Mesenchymal stem cell (in vitro differentiated cells and primary cell): ENCODE data around the gene GADD45G.

ENCODE experiments used
- DNase-seq: peaks from one replicate; pipeline ENCODE4 v3.0.0-alpha.2; 2013
- H2AFZ ChIP-seq: one replicate; pipeline ENCODE4 v1.6.1; 2013; ENCODE audit warnings: low read depth, mild to moderate bottlenecking, control low read depth, inconsistent platforms, low read length, moderate library complexity
- H2AK5ac ChIP-seq: 2 replicates; pipeline ENCODE4 v1.6.1; 2013; ENCODE audit warnings: low read length, moderate library complexity, mild to moderate bottlenecking, inconsistent platforms; ENCODE audit not compliant: severe bottlenecking
- H2BK120ac ChIP-seq: one replicate; pipeline ENCODE4 v1.6.1; 2013; ENCODE audit warnings: low read depth, mild to moderate bottlenecking, inconsistent platforms, low read length, moderate library complexity
- H2BK12ac ChIP-seq, 2 experiments: one replicate each; pipeline ENCODE4 v1.6.1; 2013; ENCODE audit warnings: inconsistent platforms in 2 of 2, low read length in 2 of 2, mild to moderate bottlenecking in 2 of 2, moderate library complexity in 2 of 2, control low read depth in 1 of 2
- H2BK15ac ChIP-seq: one replicate; pipeline ENCODE4 v1.6.1; 2013; ENCODE audit warnings: mild to moderate bottlenecking, low read depth, inconsistent platforms; ENCODE audit not compliant: poor library complexity, severe bottlenecking
- H2BK5ac ChIP-seq: 2 replicates; pipeline ENCODE4 v1.6.1; 2013; ENCODE audit warnings: low read depth, mild to moderate bottlenecking, low read length, control low read depth, inconsistent platforms; ENCODE audit not compliant: poor library complexity, severe bottlenecking
- H3K14ac ChIP-seq, 2 experiments: one replicate each; pipeline ENCODE4 v1.6.1; 2013; ENCODE audit warnings: inconsistent platforms in 2 of 2, low read length in 2 of 2, control low read depth in 1 of 2, mild to moderate bottlenecking in 1 of 2, moderate library complexity in 1 of 2
- H3K18ac ChIP-seq, 2 experiments: one replicate each; pipeline ENCODE4 v1.6.1; 2013; ENCODE audit warnings: inconsistent platforms in 2 of 2, low read length in 2 of 2, control low read depth in 1 of 2, low read depth in 1 of 2, mild to moderate bottlenecking in 1 of 2
- H3K23ac ChIP-seq, 2 experiments: one replicate each; pipeline ENCODE4 v1.6.1; 2013; ENCODE audit warnings: inconsistent platforms in 2 of 2, low read length in 2 of 2, mild to moderate bottlenecking in 2 of 2, moderate library complexity in 2 of 2, control low read depth in 1 of 2
- H3K27ac ChIP-seq: 2 replicates; pipeline ENCODE4 v1.5.1; 2013; ENCODE audit warnings: mild to moderate bottlenecking, moderate library complexity, low read length, control low read depth, inconsistent platforms; ENCODE audit not compliant: poor library complexity, severe bottlenecking
- H3K27me3 ChIP-seq, 2 experiments: 2 replicates each; pipeline versions ENCODE4 v1.6.1 to v1.7.0; 2013; ENCODE audit warnings: low read length in 2 of 2, mild to moderate bottlenecking in 2 of 2, moderate library complexity in 2 of 2, control low read depth in 1 of 2, inconsistent platforms in 1 of 2; ENCODE audit not compliant: control insufficient read depth in 1 of 2, insufficient read depth in 1 of 2
- H3K36me3 ChIP-seq, 2 experiments: 2 replicates each; pipeline versions ENCODE4 v1.6.1 to v1.7.0; 2013; ENCODE audit warnings: low read length in 2 of 2, control low read depth in 1 of 2, inconsistent platforms in 1 of 2, low read depth in 1 of 2, mild to moderate bottlenecking in 1 of 2; ENCODE audit not compliant: insufficient read depth in 2 of 2, control insufficient read depth in 1 of 2
- H3K4ac ChIP-seq, 2 experiments: one replicate each; pipeline ENCODE4 v1.6.1; 2013; ENCODE audit warnings: inconsistent platforms in 2 of 2, low read length in 2 of 2, mild to moderate bottlenecking in 2 of 2, moderate library complexity in 2 of 2, control low read depth in 1 of 2, low read depth in 1 of 2
- H3K4me1 ChIP-seq: 2 replicates; pipeline ENCODE4 v1.6.1; 2013; ENCODE audit warnings: low read depth, low read length, control low read depth; ENCODE audit not compliant: control insufficient read depth, insufficient read depth
- H3K4me2 ChIP-seq: 2 replicates; pipeline ENCODE4 v1.6.1; 2013; ENCODE audit warnings: low read length, mild to moderate bottlenecking, inconsistent platforms; ENCODE audit not compliant: poor library complexity, severe bottlenecking
- H3K4me3 ChIP-seq, 2 experiments: 2 replicates each; pipeline versions ENCODE4 v1.5.1 to v1.7.0; 2013; ENCODE audit warnings: low read length in 2 of 2, mild to moderate bottlenecking in 2 of 2, control low read depth in 1 of 2, low read depth in 1 of 2; ENCODE audit not compliant: insufficient read depth in 1 of 2
- H3K79me1 ChIP-seq: replicated peaks from 2 replicates; pipeline ENCODE4 v1.6.1; 2013; ENCODE audit warnings: mild to moderate bottlenecking, control low read depth, low read length, inconsistent platforms; ENCODE audit not compliant: poor library complexity, severe bottlenecking
- H3K9ac ChIP-seq: 2 replicates; pipeline ENCODE4 v1.7.0; 2013; ENCODE audit warnings: mild to moderate bottlenecking, low read length, moderate library complexity
- H3K9me3 ChIP-seq: 2 replicates; pipeline ENCODE4 v1.7.0; 2013; ENCODE audit warnings: mild to moderate bottlenecking, low read length; ENCODE audit not compliant: control insufficient read depth
- H4K8ac ChIP-seq: one replicate; pipeline ENCODE4 v1.6.1; 2013; ENCODE audit warnings: inconsistent platforms, mild to moderate bottlenecking, low read length, moderate library complexity
- H4K91ac ChIP-seq: one replicate; pipeline ENCODE4 v1.6.1; 2013; ENCODE audit warnings: mild to moderate bottlenecking, low read length, inconsistent platforms
- WGBS: methylation state at CpG from one replicate; pipeline ENCODE4 v1.1.7; 2013; ENCODE audit warnings: mixed read lengths; 5-methylcytosine and 5-hydroxymethylcytosine counted together

The GADD45G gene

GRCh38 chr9:89592963-89593726 lies 11.7 kb upstream of the GADD45G start:
- peak; percentile 92 for DNase-seq
- Histone ChIP-seq H3K79me1 (no peaks in the 10 kb centered on the region), H2BK15ac (peak overlapping the region; percentile 83), H3K27ac (peak overlapping the region; percentile 36), H3K4ac (peak overlapping the region in 1 of 2 experiments; percentile 54), H3K27me3 (peaks cover 7 to 76% of the 10 kb centered on the region in 2 experiments), H2BK12ac (peak overlapping the region; percentile 29 to 45), H2BK120ac (peak overlapping the region; percentile 8), H3K4me1 (peaks cover 20% of the 10 kb centered on the region), H3K18ac (peak overlapping the region; percentile 59 to 73), H3K9me3 (no peaks in the 10 kb centered on the region), H3K23ac (peak overlapping the region in 1 of 2 experiments; percentile 14), H3K4me3 (no peak overlapping the region), H2BK5ac (no peak overlapping the region), H3K9ac (no peak overlapping the region), H3K4me2 (no peak overlapping the region), H4K91ac (no peak overlapping the region), H3K36me3 (no peaks in the 10 kb centered on the region), H2AFZ (no peak overlapping the region), H3K14ac (peak overlapping the region in 1 of 2 experiments; percentile 9), H2AK5ac (peak overlapping the region; percentile 40), H4K8ac (no peak overlapping the region)
- WGBS: 61% methylated on average over 13 of the region's 13 CpGs

DNA sequence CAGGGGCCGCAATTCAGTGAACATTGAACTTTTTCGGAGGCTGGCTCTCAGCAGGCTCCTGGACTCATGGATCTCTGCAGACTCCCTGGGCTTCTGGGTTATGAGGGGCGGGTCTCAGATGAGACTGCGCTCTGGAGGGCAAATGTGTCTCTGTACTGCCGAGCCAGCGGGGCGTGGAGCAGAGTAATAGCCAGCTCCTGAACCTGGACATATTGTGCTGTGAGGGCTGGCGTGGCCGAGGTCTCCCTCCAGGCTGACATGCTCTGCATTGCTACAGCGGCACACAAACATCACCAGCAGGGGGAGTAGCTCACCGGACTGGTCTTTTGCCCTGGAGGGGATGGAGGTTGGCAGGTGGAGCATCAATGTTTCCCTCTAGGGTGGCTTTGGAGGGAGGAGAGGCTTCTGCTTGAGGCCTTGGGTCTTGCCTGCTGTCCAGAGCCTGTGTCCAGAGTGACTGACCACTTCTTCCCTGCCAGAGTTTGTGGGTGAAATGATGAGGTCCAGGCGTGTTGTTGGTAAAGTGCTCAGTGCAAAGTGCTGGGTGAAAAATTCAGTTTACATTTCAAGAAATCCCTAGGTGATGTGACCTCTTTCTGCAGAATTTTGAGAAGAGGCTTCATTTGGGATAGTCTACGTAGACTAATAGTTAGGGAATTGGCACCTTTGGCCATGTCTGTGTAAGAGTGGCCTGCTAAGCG lies 10.9 kb upstream of the GADD45G start:
- Histone ChIP-seq H3K36me3 (no peaks in the 10 kb centered on the region), H2BK12ac (peak overlapping the region; percentile 51 to 89), H3K9me3 (no peaks in the 10 kb centered on the region), H4K8ac (peak overlapping the region; percentile 35), H3K27me3 (peaks cover 9 to 73% of the 10 kb centered on the region in 2 experiments), H3K4me2 (no peak overlapping the region), H2AFZ (no peak overlapping the region), H3K4me3 (no peak overlapping the region), H3K14ac (no peak overlapping the region), H4K91ac (no peak overlapping the region), H3K27ac (peak overlapping the region; percentile 36), H3K4me1 (peaks cover 18% of the 10 kb centered on the region), H3K23ac (no peak overlapping the region), H3K18ac (peak overlapping the region; percentile 59 to 73), H3K4ac (peak overlapping the region in 1 of 2 experiments; percentile 54), H3K79me1 (no peaks in the 10 kb centered on the region), H2AK5ac (no peak overlapping the region), H3K9ac (no peak overlapping the region), H2BK15ac (peak overlapping the region; percentile 83), H2BK120ac (no peak overlapping the region), H2BK5ac (no peak overlapping the region)
- peak; percentile 44 for DNase-seq
- WGBS: 62% methylated on average over 14 of the region's 14 CpGs

- H3K9me3 ChIP-seq: no peaks in the 10 kb centered on the region
- H2AFZ ChIP-seq: no peak overlapping the region
- H4K91ac ChIP-seq: peak overlapping the region; percentile 9
- H2BK120ac ChIP-seq: no peak overlapping the region
- no peak overlapping the region for H3K9ac ChIP-seq
- H3K4me2 ChIP-seq: no peak overlapping the region
- H3K4me3 ChIP-seq: no peak overlapping the region
- H3K36me3 ChIP-seq: no peaks in the 10 kb centered on the region
- no peak overlapping the region for H2BK15ac ChIP-seq
- H3K23ac ChIP-seq: no peak overlapping the region
- H3K27ac ChIP-seq: no peak overlapping the region
- no peak overlapping the region for H2AK5ac ChIP-seq
- peaks cover 15 to 81% of the 10 kb centered on the region in 2 experiments for H3K27me3 ChIP-seq
- H4K8ac ChIP-seq: no peak overlapping the region
- H3K18ac ChIP-seq: peak overlapping the region in 1 of 2 experiments; percentile 29
- H3K4me1 ChIP-seq: peaks cover 18% of the 10 kb centered on the region
- H3K14ac ChIP-seq: no peak overlapping the region
- H2BK12ac ChIP-seq: peak overlapping the region; percentile 4 to 62
- no peak overlapping the region for H2BK5ac ChIP-seq
- H3K79me1 ChIP-seq: no peaks in the 10 kb centered on the region
- WGBS: 92% methylated on average over 8 of the region's 8 CpGs
- H3K4ac ChIP-seq: no peak overlapping the region
- DNase-seq: no peak
Observed at GRCh38 chr9:89594811-89595550, 9.8 kb upstream of the GADD45G start.

DNA sequence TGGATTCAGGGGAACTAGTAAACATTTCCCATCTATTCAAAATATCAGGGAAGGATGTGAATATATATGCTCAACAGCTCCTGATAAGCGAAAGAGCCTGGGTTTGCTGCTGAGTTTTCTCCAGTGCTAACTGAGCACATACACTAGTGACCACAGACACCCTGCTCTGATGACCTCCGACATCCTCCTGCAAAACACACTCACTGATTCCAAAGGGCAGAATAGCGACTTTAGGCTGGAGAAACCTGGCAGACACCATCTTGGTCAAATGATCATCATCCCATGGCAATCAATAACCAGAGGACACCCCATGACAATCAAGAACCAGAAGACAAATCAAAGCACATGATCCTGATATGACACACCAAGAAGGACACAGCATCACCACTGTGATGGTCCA lies 9.2 kb upstream of the GADD45G start:
- Histone ChIP-seq H3K9me3 (no peaks in the 10 kb centered on the region), H2AFZ (no peak overlapping the region), H3K4me3 (no peak overlapping the region), H2BK12ac (no peak overlapping the region), H2AK5ac (no peak overlapping the region), H3K4me2 (no peak overlapping the region), H2BK120ac (no peak overlapping the region), H3K36me3 (no peaks in the 10 kb centered on the region), H3K23ac (no peak overlapping the region), H3K27ac (no peak overlapping the region), H4K8ac (no peak overlapping the region), H3K14ac (no peak overlapping the region), H3K4me1 (peaks cover 18% of the 10 kb centered on the region), H3K9ac (no peak overlapping the region), H2BK5ac (no peak overlapping the region), H3K27me3 (peaks cover 22 to 82% of the 10 kb centered on the region in 2 experiments), H4K91ac (no peak overlapping the region), H2BK15ac (no peak overlapping the region), H3K4ac (no peak overlapping the region), H3K79me1 (no peaks in the 10 kb centered on the region), H3K18ac (no peak overlapping the region)
- 85% methylated on average over 3 of the region's 3 CpGs for WGBS
- no peak for DNase-seq
